ENCODE measurements around the gene PSME2. TPM values are rescaled to one million over a fixed set of nuclear protein-coding genes. Genes with fewer than 3 reads are reported as not detected.

The PSME2 gene
- total and polyA plus RNA-seq, 2 of the 13 experiments (the other 11 are each of a cell fraction or from before 2014, with no cell fraction given) = 332 to 716 TPM

GRCh38 chr14:24135584-24135833, 10.9 kb downstream of the PSME2 start (continued):
- TF ChIP-seq ZNF138 (CRISPR knock-in tag; IDR thresholded peaks at IDR 0.05; ENCODE audit: low read depth) (no peak), ZNF292 (CRISPR knock-in tag; IDR thresholded peaks at IDR 0.05; ENCODE audit: borderline replicate concordance, low read depth) (no peak; the same call in 1 of the 2 replicates), ZNF720 (CRISPR knock-in tag; IDR thresholded peaks at IDR 0.05) (0 out of 2 replicates have a peak, but pooled peaks have one; percentile 13), JDP2 (CRISPR knock-in tag; IDR thresholded peaks at IDR 0.05; ENCODE audit: borderline replicate concordance) (no peak), RFXAP (CRISPR knock-in tag; IDR thresholded peaks at IDR 0.05; ENCODE audit: borderline replicate concordance) (no peak), ZFP36L2 (CRISPR knock-in tag; IDR thresholded peaks at IDR 0.05) (0 out of 2 replicates have a peak, but pooled peaks have one; percentile 84), MAFF (IDR thresholded peaks at IDR 0.05; ENCODE audit: low read depth, low read length) (no peak), SP140L (CRISPR knock-in tag; IDR thresholded peaks at IDR 0.05; ENCODE audit: borderline replicate concordance) (no peak), ZNF414 (CRISPR knock-in tag; IDR thresholded peaks at IDR 0.05) (no peak), NCOA5 (CRISPR knock-in tag; IDR thresholded peaks at IDR 0.05) (no peak), ZNF781 (CRISPR knock-in tag; IDR thresholded peaks at IDR 0.05; ENCODE audit: borderline replicate concordance, not compliant biosample characterization) (peak; percentile 87), USF2 (IDR thresholded peaks at IDR 0.05; ENCODE audit: low read depth, low read length) (no peak), USF2 (CRISPR knock-in tag; IDR thresholded peaks at IDR 0.05; ENCODE audit: borderline replicate concordance) (no peak), ZNF562 (CRISPR knock-in tag; IDR thresholded peaks at IDR 0.05; ENCODE audit: borderline replicate concordance) (no peak), FOXO1 (CRISPR knock-in tag; IDR thresholded peaks at IDR 0.05) (no peak; the same call in 1 of the 2 replicates), ZNF746 (CRISPR knock-in tag; IDR thresholded peaks at IDR 0.05) (no peak), THAP9 (CRISPR knock-in tag; IDR thresholded peaks at IDR 0.05; ENCODE audit: borderline replicate concordance) (peak; percentile 89), ZSCAN30 (CRISPR knock-in tag; IDR thresholded peaks at IDR 0.05) (no peak), ZNF101 (CRISPR knock-in tag; IDR thresholded peaks at IDR 0.05; ENCODE audit: borderline replicate concordance, low read depth) (no peak), ZNF670 (CRISPR knock-in tag; IDR thresholded peaks at IDR 0.05; ENCODE audit: borderline replicate concordance) (no peak), RFX1 (IDR thresholded peaks at IDR 0.05) (0 out of 2 replicates have a peak, but pooled peaks have one; percentile 8), ELF4 (CRISPR knock-in tag; IDR thresholded peaks at IDR 0.05; ENCODE audit: borderline replicate concordance) (no peak), ARID5B (CRISPR knock-in tag; IDR thresholded peaks at IDR 0.05) (no peak)
